ENCODE data around the gene RXFP1. TPM values are rescaled to one million over a fixed set of nuclear protein-coding genes. Genes with fewer than 3 reads are reported as not detected.

RXFP1 gene
- total RNA-seq, 2 donors from 2014 or later: 0.24 to 0.37 TPM

GRCh38 chr4:158667651-158668198 is 146.0 kb downstream of the RXFP1 start:
- peak; percentile 26 for DNase-seq
- intact Hi-C loops (cut with DNase I): no loop called here
- H3K27me3 ChIP-seq: no peaks in the 10 kb centered on the region
- H3K4me3 ChIP-seq: no peak overlapping the region
- H3K4me1 ChIP-seq: peaks cover 8% of the 10 kb centered on the region
- TF ChIP-seq CTCF (IDR thresholded peaks at IDR 0.05): peak; percentile 39
- no peaks in the 10 kb centered on the region for H3K9me3 ChIP-seq
- no peak overlapping the region for H3K9ac ChIP-seq (ENCODE audit: low read depth in 2 of 2, low read length in 2 of 2)
- no peak overlapping the region for H3K27ac ChIP-seq
- no peaks in the 10 kb centered on the region for H3K36me3 ChIP-seq

GRCh38 chr4:158669310-158669709 is 147.6 kb downstream of the RXFP1 start:
- Histone ChIP-seq H3K9ac (ENCODE audit: low read depth in 2 of 2, low read length in 2 of 2) (no peak overlapping the region), H3K4me3 (no peak overlapping the region), H3K27ac (no peak overlapping the region), H3K4me1 (peaks cover 8% of the 10 kb centered on the region), H3K27me3 (no peaks in the 10 kb centered on the region), H3K36me3 (no peaks in the 10 kb centered on the region), H3K9me3 (no peaks in the 10 kb centered on the region)
- intact Hi-C loops (cut with DNase I): no loop called here
- no peak for DNase-seq
- TF ChIP-seq CTCF (IDR thresholded peaks at IDR 0.05): no peak

GRCh38 chr4:158670975-158671664 is 149.4 kb downstream of the RXFP1 start:
- H3K36me3 ChIP-seq: no peaks in the 10 kb centered on the region
- H3K4me1 ChIP-seq: peaks cover 8% of the 10 kb centered on the region
- H3K27ac ChIP-seq: peak overlapping the region; percentile 95
- no peaks in the 10 kb centered on the region for H3K27me3 ChIP-seq
- DNase-seq: peak; percentile 78
- TF ChIP-seq CTCF (IDR thresholded peaks at IDR 0.05): no peak
- no peaks in the 10 kb centered on the region for H3K9me3 ChIP-seq
- H3K4me3 ChIP-seq: peak overlapping the region; percentile 89
- intact Hi-C loops (cut with DNase I): no loop called here
- peak overlapping the region; percentile 59 to 71 for H3K9ac ChIP-seq (ENCODE audit: low read depth in 2 of 2, low read length in 2 of 2)

GRCh38 chr4:158671665-158671914 is 149.9 kb downstream of the RXFP1 start, which contains the start of gene C4orf46:
C4orf46 (minus strand) TSS chr4:158671887; CDS start chr4:158671801, 86 bp downstream.
- H3K4me1 ChIP-seq: peaks cover 8% of the 10 kb centered on the region
- DNase-seq: no peak
- H3K9me3 ChIP-seq: no peaks in the 10 kb centered on the region
- TF ChIP-seq CTCF (IDR thresholded peaks at IDR 0.05): no peak
- H3K4me3 ChIP-seq: peak within 1 kb of the TSS; percentile 89
- intact Hi-C loops (cut with DNase I): no loop called here
- H3K27me3 ChIP-seq: no peaks in the 10 kb centered on the region
- no peaks in the 10 kb centered on the region for H3K36me3 ChIP-seq
- H3K27ac ChIP-seq: peak within 1 kb of the TSS; percentile 95
- H3K9ac ChIP-seq (ENCODE audit: low read depth in 2 of 2, low read length in 2 of 2): peak within 1 kb of the TSS; percentile 96

- TF ChIP-seq CTCF (IDR thresholded peaks at IDR 0.05): peak; percentile 34
- no peaks in the 10 kb centered on the region for H3K9me3 ChIP-seq
- H3K4me3 ChIP-seq: peak within 1 kb of the TSS; percentile 89
- H3K9ac ChIP-seq (ENCODE audit: low read depth in 2 of 2, low read length in 2 of 2): peak within 1 kb of the TSS; percentile 96
- DNase-seq: peak; percentile 99
- H3K27ac ChIP-seq: peak within 1 kb of the TSS; percentile 95
- no peaks in the 10 kb centered on the region for H3K27me3 ChIP-seq
- H3K4me1 ChIP-seq: peaks cover 8% of the 10 kb centered on the region
- H3K36me3 ChIP-seq: no peaks in the 10 kb centered on the region
- intact Hi-C loops (cut with DNase I): no loop called here
Observed at GRCh38 chr4:158671915-158672806, 150.5 kb downstream of the RXFP1 start, which contains the start of gene ETFDH. ETFDH (plus strand) TSS chr4:158672296; CDS start chr4:158672457, 161 bp downstream.

Measured in colonic mucosa (tissue), 4 donors.